Measurements from ENCODE around the gene SEC22C. TPM values are rescaled to one million over a fixed set of nuclear protein-coding genes. Genes with fewer than 3 reads are reported as not detected.

SEC22C gene
- polyA plus RNA-seq, 1 donor (not counting 4 experiments of a cell fraction or from before 2014, with no cell fraction given), result 58.4 TPM

GRCh38 chr3:42525212-42525611, 56.6 kb downstream of the SEC22C start:
- no peaks in the 10 kb centered on the region for H4K20me1 ChIP-seq (ENCODE audit: control insufficient read depth, extremely low read depth, insufficient read depth, low read length)
- H3K4me2 ChIP-seq (ENCODE audit: control insufficient read depth, extremely low read depth, insufficient read depth, low read depth, low read length), result no peak overlapping the region
- no peak for DNase-seq (ENCODE audit: low read depth, low spot score)
- H3K4me3 ChIP-seq (ENCODE audit: control insufficient read depth in 2 of 3, extremely low read depth in 1 of 3, insufficient read depth in 2 of 3, low read depth in 1 of 3, low read length in 3 of 3), result no peak overlapping the region
- H3K9me1 ChIP-seq (ENCODE audit: control insufficient read depth, extremely low read depth, insufficient read depth, low read length), result no peaks in the 10 kb centered on the region
- no peak for FAIRE-seq
- H3K4me1 ChIP-seq (ENCODE audit: control insufficient read depth, extremely low read depth, insufficient read depth, low read length), result peaks cover 2% of the 10 kb centered on the region
- dilution Hi-C loops (cut with MboI; ENCODE audit: extremely low pct_ligation_motif_present, low sequenced_read_pairs), result no loop called here
- no peak overlapping the region for H3K27ac ChIP-seq (ENCODE audit: control insufficient read depth, insufficient read depth, low read length)
- H3K27me3 ChIP-seq (ENCODE audit: control insufficient read depth, extremely low read depth, insufficient read depth, low read length), result no peaks in the 10 kb centered on the region
- H3K9ac ChIP-seq (ENCODE audit: control insufficient read depth, extremely low read depth, insufficient read depth, low read length), result no peak overlapping the region
- H3K9me3 ChIP-seq (ENCODE audit: control insufficient read depth, low read depth, low read length), result no peaks in the 10 kb centered on the region
- H3K79me2 ChIP-seq (ENCODE audit: control insufficient read depth, insufficient read depth, low read length), result no peaks in the 10 kb centered on the region
- no peaks in the 10 kb centered on the region for H3K36me3 ChIP-seq (ENCODE audit: control insufficient read depth in 2 of 2, extremely low read depth in 1 of 2, insufficient read depth in 2 of 2, low read length in 2 of 2)
- TF ChIP-seq EZH2 (IDR thresholded peaks at IDR 0.05; ENCODE audit: low read length) (no peak), CTCF (optimal IDR thresholded peaks at IDR 0.05 in 1 of 3, IDR thresholded peaks at IDR 0.05 in 1 of 3, conservative IDR thresholded peaks at IDR 0.05 in 1 of 3; ENCODE audit: extremely low read depth in 1 of 3, insufficient read depth in 2 of 3, low read length in 3 of 3) (no peak)
- no peak overlapping the region for H2AFZ ChIP-seq (ENCODE audit: control insufficient read depth, low read length)

- TF ChIP-seq CTCF (optimal IDR thresholded peaks at IDR 0.05 in 1 of 3, IDR thresholded peaks at IDR 0.05 in 1 of 3, conservative IDR thresholded peaks at IDR 0.05 in 1 of 3; ENCODE audit: extremely low read depth in 1 of 3, insufficient read depth in 2 of 3, low read length in 3 of 3), result no peak
- no peak for TF ChIP-seq EZH2 (IDR thresholded peaks at IDR 0.05; ENCODE audit: low read length)
- Histone ChIP-seq H2AFZ (ENCODE audit: control insufficient read depth, low read length) (no peak overlapping the region), H3K4me2 (ENCODE audit: control insufficient read depth, extremely low read depth, insufficient read depth, low read depth, low read length) (no peak overlapping the region), H3K9me3 (ENCODE audit: control insufficient read depth, low read depth, low read length) (no peaks in the 10 kb centered on the region), H3K9me1 (ENCODE audit: control insufficient read depth, extremely low read depth, insufficient read depth, low read length) (no peaks in the 10 kb centered on the region), H3K9ac (ENCODE audit: control insufficient read depth, extremely low read depth, insufficient read depth, low read length) (no peak overlapping the region), H3K27me3 (ENCODE audit: control insufficient read depth, extremely low read depth, insufficient read depth, low read length) (no peaks in the 10 kb centered on the region), H3K4me1 (ENCODE audit: control insufficient read depth, extremely low read depth, insufficient read depth, low read length) (peaks cover 6% of the 10 kb centered on the region), H3K27ac (ENCODE audit: control insufficient read depth, insufficient read depth, low read length) (no peak overlapping the region), H4K20me1 (ENCODE audit: control insufficient read depth, extremely low read depth, insufficient read depth, low read length) (no peaks in the 10 kb centered on the region), H3K4me3 (ENCODE audit: control insufficient read depth in 2 of 3, extremely low read depth in 1 of 3, insufficient read depth in 2 of 3, low read depth in 1 of 3, low read length in 3 of 3) (no peak overlapping the region), H3K79me2 (ENCODE audit: control insufficient read depth, insufficient read depth, low read length) (no peaks in the 10 kb centered on the region), H3K36me3 (ENCODE audit: control insufficient read depth in 2 of 2, extremely low read depth in 1 of 2, insufficient read depth in 2 of 2, low read length in 2 of 2) (no peaks in the 10 kb centered on the region)
- dilution Hi-C loops (cut with MboI; ENCODE audit: extremely low pct_ligation_motif_present, low sequenced_read_pairs), result no loop called here
- DNase-seq (ENCODE audit: low read depth, low spot score) (no peak), FAIRE-seq (no peak)
Measured at GRCh38 chr3:42524751-42525150, 57.0 kb downstream of the SEC22C start.

Data from keratinocyte (primary cell).